Activated CD4-positive, alpha-beta T cell treated with anti-CD3 and anti-CD28 coated beads, Interleukin-10, Interleukin-2, amounts not matched to agents 100 ng/mL and 50 ng/mL, durations not matched to agents 16 hours and 8 hours (primary cell): ENCODE data around the gene CCDC187.

Experiments
- DNase-seq: peaks from one replicate; pipeline ENCODE4 v3.0.0-alpha.2; 2020

The CCDC187 gene

DNA sequence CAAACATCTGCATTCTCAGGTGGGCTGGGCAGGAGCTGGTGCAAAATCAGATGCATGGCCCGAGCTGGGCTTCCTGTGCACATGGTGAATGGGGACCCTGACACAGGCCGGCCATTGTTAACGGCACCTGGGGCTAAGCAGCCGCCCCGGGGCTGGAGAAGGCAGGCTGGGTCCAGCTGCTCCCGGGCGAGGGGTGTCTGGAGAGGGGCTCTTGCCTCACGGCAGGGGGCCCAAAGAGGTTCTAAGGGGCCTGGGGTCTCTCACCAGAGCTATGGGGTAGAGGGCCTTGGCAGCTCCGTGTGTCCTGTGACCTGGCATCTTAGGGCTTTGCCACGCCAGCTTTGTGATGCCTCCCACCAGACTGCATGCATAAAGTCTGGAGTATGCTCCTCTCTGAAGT, 53.2 kb downstream of the CCDC187 start:
- no peak for DNase-seq

- no peak for DNase-seq
These were observed 53.9 kb downstream of the CCDC187 start for GRCh38 chr9:136249877-136250559.

DNA sequence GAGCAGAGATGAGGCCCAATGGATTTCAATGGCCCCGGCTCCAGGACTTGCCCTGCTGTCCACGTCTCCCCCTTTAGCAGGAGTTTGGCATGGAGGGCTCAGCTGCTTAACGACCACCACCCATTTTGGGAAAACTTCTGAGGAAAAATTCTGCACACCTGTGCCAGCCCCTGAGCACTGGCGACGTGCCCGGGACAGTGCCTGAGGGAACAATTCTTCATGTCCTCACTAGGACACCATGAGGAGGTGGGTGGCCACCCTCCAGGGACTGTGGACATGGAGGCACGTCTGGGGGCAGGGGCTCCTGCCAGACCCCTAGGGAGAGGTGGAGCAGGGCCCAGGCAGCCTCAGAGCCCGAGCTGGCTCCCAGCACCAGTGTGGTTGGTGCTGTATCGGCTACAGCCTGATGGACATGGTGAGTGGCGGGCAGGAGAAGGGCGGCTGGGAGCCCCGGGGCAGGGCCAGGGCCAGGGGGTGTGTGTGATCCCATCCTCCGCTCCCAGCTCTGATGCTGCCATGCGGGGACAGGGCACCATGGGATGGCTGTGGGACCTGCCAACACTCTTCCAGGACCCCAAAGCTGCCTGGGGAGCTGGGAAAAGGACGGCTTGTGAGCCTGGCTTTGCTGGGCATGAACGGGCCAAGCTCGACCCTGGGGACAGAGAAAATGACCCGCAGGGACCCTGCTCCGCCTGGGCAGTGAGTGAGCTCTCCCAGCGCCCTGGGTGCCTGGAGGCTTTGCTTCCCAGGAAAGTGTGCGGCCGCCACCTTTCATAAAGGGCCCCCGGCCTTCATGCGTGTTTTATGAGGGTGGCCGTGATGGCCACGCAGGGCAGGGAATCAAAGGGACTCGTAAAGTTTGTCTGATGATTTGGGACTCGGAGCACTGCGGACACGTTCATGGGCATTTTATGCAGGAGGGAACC, 54.7 kb downstream of the CCDC187 start:
- no peak for DNase-seq

- no peak for DNase-seq
These were observed 55.8 kb downstream of the CCDC187 start for GRCh38 chr9:136247947-136248637.

- no peak for DNase-seq
These were observed 56.4 kb downstream of the CCDC187 start for GRCh38 chr9:136247551-136247916.

GRCh38 chr9:136246849-136247550, 56.9 kb downstream of the CCDC187 start:
- DNase-seq, result no peak

DNA sequence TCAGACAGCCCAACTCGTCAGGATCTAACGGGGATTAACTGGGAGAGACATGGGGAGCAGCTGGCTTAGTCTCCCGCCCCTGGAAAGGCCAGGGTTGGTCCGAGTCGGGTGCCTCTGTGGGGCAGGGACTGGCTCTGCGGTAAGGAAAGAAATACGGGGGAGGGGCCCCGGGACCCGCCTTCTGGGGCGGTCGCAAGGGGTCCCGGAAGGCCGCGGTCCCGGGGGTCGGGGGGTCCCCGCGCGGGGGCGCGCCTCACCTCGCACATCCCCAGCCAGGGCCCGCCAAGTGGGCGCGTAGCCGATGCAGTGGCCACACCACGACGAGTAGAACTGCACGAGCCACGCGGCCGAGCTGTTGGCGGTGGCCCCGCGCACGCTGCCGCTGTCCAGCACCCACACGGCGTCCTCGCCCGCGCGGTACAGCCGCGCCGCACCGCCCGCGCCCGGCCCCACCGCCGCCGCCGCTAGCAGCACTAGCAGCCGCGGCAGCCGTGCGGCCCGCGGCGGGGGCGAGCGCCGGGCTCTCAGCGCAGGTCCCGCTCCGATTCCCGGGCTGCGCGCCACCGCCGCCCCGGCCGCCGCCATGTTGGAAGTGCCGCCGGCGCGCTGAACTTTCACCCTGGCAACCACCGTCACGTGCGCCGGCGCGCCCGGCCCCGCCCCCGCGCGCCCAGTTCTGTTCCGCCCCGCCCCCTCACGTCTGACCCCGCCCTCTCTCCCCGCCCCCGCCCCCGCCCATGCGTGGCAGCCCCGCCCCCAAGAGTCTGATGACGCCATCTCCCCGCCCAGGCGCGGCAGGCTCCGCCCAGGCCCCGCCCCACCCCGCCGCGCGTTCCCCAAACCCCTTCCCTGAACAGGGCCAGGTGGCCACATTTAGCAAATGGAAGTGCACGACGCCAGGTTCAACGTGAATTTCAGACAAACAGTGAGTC, 58.4 kb downstream of the CCDC187 start, which contains the start of gene QSOX2:
TSS of gene QSOX2 (minus strand) at position 594 of the 932 bp plus-strand sequence. CDS start at position 585, 9 bp downstream.
- DNase-seq, result peak; percentile 88

- no peak for DNase-seq
These were observed 59.0 kb downstream of the CCDC187 start for GRCh38 chr9:136244969-136245218.

DNA sequence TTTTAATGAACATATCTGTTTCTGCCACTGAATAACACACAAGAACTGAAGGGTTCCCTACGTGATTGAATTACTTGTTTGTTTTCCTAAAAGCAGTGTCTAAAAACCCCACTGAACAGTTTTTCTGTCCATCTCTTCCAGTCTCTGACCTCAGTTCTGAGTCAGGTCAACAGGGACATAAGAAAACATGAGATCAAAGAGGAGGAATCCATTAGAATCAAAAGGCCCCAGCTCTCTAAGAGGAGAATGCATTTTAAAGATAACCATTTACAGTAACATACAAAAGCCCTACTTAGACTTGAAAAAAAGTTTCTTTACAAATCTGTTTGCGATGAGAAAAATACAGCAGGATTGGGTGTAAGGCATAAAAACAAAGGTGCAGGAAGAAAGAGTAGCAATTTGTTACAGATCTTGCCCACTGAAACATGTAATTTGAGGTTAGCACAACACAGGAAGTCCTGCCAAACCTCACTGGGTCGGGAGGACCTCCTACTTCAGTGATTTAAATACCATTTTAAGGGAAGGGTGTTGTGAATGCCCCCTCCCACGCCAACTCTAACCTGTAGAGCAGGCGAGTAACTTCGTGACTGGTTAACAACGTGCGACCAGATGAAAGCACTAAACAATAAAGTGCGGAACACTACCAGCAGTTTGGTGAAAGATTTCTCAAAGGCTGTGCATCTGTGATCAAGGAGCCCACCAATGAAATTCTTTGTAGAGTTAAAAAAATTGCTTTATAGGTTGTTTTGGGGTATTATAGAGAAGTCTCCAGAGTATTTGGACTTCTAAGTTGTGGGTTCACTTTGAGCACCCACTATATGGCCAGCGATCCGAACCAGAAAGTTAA, 59.5 kb downstream of the CCDC187 start:
- DNase-seq, result peak; percentile 81

DNA sequence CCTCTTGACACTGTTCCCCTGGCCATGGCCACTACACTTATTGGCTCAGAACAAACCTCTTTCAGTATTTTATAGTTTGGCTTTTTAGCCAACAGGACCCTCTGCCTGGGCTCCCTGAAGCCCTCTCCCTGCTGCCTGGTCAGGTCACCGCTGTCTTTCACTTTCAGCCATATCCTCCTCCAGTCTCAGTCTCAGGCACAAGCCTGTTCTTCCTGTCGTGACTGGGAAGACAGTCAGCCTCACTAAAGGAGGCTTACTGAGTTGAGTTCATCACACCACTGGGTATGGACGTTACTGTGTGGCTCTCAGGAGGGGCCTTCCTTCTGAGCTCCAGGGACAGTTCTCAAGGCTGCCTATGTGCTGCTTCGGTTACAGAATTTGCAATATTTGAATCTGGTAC, 60.3 kb downstream of the CCDC187 start:
- peak; percentile 57 for DNase-seq

DNA sequence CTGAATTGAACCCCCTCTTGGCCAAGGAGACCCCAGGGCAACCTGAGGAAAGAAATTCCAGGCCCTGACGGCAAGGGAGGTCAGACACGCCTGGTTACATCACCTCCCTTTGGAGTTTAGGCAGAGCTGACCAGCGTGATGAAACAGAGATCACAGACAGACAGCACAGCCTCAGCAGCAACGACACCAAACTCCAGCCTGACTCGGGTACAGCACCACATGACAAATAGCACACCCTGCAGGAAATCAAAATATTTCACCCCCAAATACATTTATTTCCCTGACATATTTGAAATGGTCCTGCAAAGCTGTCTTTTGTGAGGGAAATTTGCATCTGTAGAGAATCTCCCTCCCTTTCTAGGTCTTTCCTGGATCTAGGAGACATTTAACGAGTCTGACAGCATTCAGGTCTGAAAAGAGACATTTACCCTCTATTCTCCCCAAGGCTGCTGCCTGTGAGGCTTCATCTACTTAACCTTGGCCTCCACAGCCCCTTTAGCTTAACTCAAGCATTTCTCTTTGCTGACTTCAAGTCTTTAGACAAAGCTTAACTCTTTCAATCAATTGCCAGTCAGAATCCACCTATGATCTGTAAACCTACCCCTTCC, 60.9 kb downstream of the CCDC187 start:
- no peak for DNase-seq

- no peak for DNase-seq
These were observed 61.6 kb downstream of the CCDC187 start for GRCh38 chr9:136242248-136242647.

DNA sequence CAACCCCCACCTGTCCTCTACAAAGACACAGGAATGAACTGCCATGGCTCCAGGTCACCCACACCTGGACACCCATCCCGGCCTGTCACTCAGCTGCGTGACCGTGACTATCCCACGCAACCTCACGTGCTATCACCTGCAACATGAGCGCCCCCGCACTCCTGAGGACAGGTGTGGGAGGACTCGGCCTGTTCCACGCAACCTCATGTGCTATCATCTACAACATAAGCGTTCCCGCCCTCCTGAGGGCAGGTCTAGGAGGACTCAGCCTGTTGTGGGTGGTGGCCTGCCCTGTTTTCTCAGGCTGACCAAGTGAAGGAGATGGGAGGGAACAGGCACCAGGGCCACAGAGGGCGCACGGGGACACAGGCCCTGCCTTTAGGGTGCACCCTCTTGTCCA, 62.4 kb downstream of the CCDC187 start:
- no peak for DNase-seq

GRCh38 chr9:136240941-136241340, 63.0 kb downstream of the CCDC187 start:
- DNase-seq, result no peak

DNA sequence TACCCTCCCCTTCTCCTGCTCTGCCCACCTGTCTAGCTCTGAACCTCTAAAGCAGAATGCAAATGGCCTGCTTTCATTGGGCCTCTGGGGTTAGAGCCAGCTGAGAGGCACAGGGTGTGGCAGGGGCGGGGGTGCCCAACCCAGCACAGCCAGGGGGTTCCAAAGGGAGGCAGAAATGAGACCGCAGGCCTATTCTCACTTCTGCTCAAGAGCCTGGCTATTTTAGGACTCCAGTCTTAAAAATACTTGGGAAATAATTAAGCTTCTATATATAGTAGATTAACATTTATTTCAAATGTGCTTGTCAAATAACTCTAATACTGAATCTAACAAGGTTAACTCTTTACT, 63.9 kb downstream of the CCDC187 start:
- no peak for DNase-seq

DNA sequence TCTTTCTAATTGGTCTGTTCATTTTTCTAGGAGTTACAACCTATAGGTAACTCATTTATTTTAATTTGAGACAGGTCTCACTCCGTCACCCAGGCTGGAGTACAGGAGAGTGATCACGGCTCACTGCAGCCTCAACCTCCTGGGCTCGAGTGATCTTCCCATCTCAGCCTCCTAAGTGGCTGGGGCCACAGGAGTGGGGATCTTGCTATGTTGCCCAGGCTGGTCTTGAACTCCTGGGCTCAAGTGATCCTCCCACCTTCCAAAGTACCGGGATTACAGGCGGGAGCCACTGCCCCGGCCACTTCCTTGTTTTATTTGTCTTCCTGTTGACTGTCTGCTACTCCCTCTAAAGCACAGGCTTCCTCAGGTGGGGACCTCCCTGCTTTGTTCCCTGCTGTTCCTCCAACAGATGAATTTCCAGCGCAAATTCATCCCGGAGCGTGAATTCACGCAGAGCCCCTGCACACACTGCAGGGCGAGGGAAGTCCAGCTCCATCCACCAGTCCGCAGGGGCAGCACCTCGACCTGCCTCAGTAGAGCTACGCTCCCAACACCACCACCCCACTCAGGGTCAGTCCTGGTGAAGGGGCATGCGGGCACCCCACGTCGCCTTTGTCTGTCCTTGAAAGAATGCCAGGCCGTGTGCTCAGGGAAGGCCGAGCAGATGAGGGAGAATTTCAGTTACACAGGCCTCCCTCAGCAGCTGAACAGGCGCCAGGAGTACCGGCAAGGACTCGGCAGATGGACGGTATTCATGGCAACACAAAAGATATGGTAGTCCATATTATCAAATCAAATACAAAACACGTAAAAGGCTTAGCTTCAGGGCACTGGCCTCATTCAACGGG, 64.5 kb downstream of the CCDC187 start:
- DNase-seq, result no peak

GRCh38 chr9:136238342-136238732, 65.6 kb downstream of the CCDC187 start:
- no peak for DNase-seq

DNA sequence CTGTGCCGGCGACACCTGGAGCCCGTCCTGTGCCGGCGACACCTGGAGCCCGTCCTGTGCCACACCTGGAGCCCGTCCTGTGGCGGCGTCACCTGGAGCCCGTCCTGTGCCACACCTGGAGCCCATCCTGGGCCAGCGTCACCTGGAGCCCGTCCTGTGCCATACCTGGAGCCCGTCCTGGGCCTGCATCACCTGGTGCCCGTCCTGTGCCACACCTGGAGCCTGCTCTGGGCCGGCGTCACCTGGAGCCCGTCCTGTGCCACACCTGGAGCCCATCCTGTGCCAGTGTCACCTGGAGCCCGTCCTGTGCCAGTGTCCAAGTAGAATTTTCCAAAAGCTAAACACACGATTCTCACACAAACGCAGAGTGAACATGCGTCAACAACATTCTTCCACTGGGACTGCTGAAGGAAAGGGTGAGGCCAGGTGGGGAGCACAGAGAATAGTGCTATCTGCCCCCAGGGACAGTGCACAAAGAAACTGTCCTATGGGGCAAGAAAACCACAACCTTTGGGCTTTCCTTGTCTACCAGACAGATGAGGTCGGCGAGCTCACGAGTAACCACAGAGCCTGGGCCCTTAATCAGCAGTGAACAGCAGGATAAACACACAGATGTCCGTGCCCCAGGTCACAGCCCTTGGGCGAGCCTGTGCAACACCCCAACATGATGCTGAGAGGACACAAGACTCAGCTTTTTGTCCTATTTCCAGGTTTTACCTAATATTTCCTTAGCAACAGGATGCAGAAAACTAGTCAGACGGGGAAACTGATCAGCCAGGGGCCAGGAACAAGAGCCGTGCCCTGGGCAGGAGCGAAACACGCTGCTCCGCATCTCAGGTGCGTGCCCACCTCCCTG, 66.2 kb downstream of the CCDC187 start:
- DNase-seq, result no peak
